Ishikawa (cell line): Measurements from ENCODE around the gene ADPRM.

ENCODE experiments used
- CEBPB ChIP-seq: IDR thresholded peaks from 2 replicates; pipeline ENCODE4 v1.6.1; 2012
- CREB1 ChIP-seq: IDR thresholded peaks from 2 replicates; pipeline ENCODE4 v1.6.1; 2012; ENCODE audit warnings: low read depth
- EGR1 ChIP-seq: IDR thresholded peaks from 2 replicates; pipeline ENCODE4 v1.6.1; 2012
- EP300 ChIP-seq: IDR thresholded peaks from 2 replicates; pipeline ENCODE4 v1.6.1; 2012; ENCODE audit warnings: borderline replicate concordance
- FOXM1 ChIP-seq: IDR thresholded peaks from 2 replicates; pipeline ENCODE4 v1.6.1; 2012; ENCODE audit warnings: low read depth, borderline replicate concordance
- NFIC ChIP-seq: IDR thresholded peaks from 2 replicates; pipeline ENCODE4 v1.6.1; 2012
- RAD21 ChIP-seq: IDR thresholded peaks from 2 replicates; pipeline ENCODE4 v1.6.1; 2012; ENCODE audit warnings: low read depth
- TAF1 ChIP-seq: IDR thresholded peaks from 2 replicates; pipeline ENCODE4 v1.6.1; 2012; ENCODE audit warnings: low read depth, mild to moderate bottlenecking
- TCF12 ChIP-seq: IDR thresholded peaks from 2 replicates; pipeline ENCODE4 v1.6.1; 2012; ENCODE audit warnings: low read depth
- TEAD4 ChIP-seq: IDR thresholded peaks from 2 replicates; pipeline ENCODE4 v1.6.1; 2012
- YY1 ChIP-seq: IDR thresholded peaks from 2 replicates; pipeline ENCODE4 v1.6.1; 2012; ENCODE audit warnings: low read depth
- ZBTB7A ChIP-seq: IDR thresholded peaks from 2 replicates; pipeline ENCODE4 v1.6.1; 2012; ENCODE audit warnings: low read depth
- TF ChIP-seq, protein P1 (sequence below): IDR thresholded peaks from 2 replicates; pipeline ENCODE4 v1.6.1; 2012
- TF ChIP-seq, protein P2 (sequence below): IDR thresholded peaks from 2 replicates; pipeline ENCODE4 v1.6.1; 2012; ENCODE audit warnings: low read depth, mild to moderate bottlenecking
- TF ChIP-seq, protein P3 (sequence below): IDR thresholded peaks from 2 replicates; pipeline ENCODE4 v1.6.1; 2012

The ADPRM gene

DNA sequence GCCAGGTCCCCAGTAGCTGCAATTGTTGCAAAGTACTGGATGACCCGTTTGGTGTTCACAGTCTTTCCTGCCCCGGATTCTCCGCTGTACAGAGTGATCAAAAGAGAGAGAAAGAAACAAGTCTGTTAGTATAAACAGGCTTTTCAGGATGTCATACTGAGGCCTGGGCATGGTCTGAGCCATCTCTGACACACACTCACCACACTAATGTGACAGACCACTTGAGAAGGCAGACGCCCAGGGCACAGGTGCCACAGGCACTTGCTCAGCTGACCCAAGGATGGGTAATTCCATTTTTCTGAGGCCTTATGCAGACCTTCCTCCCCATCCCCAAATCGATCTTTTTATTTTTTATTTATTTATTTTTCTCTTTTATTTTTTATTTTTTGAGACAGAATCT, 47.8 kb upstream of the ADPRM start:
- TF ChIP-seq, protein P1, sequence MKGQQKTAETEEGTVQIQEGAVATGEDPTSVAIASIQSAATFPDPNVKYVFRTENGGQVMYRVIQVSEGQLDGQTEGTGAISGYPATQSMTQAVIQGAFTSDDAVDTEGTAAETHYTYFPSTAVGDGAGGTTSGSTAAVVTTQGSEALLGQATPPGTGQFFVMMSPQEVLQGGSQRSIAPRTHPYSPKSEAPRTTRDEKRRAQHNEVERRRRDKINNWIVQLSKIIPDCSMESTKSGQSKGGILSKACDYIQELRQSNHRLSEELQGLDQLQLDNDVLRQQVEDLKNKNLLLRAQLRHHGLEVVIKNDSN: no peak
- TF ChIP-seq EP300: no peak
- no peak for TF ChIP-seq CEBPB
- no peak for TF ChIP-seq TCF12
- TF ChIP-seq TEAD4: no peak
- no peak for TF ChIP-seq TAF1
- no peak for TF ChIP-seq CREB1
- TF ChIP-seq, protein P2, sequence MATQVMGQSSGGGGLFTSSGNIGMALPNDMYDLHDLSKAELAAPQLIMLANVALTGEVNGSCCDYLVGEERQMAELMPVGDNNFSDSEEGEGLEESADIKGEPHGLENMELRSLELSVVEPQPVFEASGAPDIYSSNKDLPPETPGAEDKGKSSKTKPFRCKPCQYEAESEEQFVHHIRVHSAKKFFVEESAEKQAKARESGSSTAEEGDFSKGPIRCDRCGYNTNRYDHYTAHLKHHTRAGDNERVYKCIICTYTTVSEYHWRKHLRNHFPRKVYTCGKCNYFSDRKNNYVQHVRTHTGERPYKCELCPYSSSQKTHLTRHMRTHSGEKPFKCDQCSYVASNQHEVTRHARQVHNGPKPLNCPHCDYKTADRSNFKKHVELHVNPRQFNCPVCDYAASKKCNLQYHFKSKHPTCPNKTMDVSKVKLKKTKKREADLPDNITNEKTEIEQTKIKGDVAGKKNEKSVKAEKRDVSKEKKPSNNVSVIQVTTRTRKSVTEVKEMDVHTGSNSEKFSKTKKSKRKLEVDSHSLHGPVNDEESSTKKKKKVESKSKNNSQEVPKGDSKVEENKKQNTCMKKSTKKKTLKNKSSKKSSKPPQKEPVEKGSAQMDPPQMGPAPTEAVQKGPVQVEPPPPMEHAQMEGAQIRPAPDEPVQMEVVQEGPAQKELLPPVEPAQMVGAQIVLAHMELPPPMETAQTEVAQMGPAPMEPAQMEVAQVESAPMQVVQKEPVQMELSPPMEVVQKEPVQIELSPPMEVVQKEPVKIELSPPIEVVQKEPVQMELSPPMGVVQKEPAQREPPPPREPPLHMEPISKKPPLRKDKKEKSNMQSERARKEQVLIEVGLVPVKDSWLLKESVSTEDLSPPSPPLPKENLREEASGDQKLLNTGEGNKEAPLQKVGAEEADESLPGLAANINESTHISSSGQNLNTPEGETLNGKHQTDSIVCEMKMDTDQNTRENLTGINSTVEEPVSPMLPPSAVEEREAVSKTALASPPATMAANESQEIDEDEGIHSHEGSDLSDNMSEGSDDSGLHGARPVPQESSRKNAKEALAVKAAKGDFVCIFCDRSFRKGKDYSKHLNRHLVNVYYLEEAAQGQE: no peak
- no peak for TF ChIP-seq EGR1
- TF ChIP-seq, protein P3, sequence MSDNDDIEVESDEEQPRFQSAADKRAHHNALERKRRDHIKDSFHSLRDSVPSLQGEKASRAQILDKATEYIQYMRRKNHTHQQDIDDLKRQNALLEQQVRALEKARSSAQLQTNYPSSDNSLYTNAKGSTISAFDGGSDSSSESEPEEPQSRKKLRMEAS: no peak
- TF ChIP-seq NFIC: no peak
- no peak for TF ChIP-seq ZBTB7A
- TF ChIP-seq FOXM1: no peak
- no peak for TF ChIP-seq RAD21
- no peak for TF ChIP-seq YY1

DNA sequence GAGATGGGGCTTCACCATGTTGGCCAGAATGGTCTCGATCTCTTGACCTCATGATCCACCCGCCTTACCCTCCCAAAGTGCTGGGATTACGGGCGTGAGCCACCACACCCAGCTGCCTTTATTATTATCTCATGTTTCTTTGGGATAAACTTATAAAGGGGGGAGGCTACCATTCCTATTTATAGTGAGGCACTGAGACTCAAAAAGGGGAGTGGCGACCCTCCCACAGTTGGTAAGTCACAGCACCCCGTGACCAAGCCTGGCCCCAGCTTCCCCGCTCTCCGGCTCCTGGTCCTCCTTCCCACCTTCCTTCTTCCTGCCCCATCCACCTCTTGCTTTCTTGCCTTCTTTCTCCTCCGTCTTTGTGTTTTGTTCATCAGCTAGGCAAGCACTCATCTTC, 45.5 kb upstream of the ADPRM start:
- TF ChIP-seq TEAD4 (no peak), EGR1 (no peak), ZBTB7A (no peak), FOXM1 (no peak), RAD21 (no peak)

DNA sequence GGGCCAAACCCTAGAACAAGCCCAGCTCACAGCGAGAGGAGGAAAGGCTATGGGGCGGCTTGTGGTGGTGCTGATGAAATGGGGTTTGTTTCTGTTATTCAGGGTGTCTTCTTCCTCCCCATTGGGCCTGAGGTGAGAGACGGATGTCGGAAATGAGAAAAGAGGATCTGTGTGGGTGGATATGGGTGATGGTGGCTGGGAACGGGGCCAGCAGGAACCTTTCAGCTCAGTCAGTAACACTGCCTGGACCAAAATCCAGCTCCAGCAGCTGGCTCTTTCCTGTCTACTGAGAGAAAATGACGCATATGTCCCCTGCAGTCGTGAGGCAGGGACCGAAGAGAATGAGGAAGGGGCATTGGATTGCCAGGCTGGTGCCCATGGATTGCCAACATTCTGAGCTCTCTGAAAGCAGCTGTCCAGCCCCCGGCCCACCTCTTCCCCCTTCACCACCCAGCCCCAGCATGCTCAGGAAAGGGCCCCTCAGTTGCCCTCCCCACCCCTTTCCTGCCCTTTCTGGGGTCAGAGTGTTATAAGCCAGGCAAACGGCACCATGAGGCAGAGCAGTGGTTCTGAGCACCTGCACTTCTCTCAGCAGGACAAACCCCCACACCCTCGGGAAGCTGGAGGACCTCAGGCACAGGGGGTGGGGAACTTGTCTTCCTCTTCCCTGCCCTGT, 44.3 kb upstream of the ADPRM start:
- TF ChIP-seq, protein P1: no peak
- TF ChIP-seq, protein P2: no peak
- TF ChIP-seq CREB1: no peak
- TF ChIP-seq, protein P3: no peak
- no peak for TF ChIP-seq EGR1
- TF ChIP-seq YY1: no peak
- no peak for TF ChIP-seq TCF12
- TF ChIP-seq CEBPB: no peak
- no peak for TF ChIP-seq RAD21
- TF ChIP-seq TEAD4: no peak
- no peak for TF ChIP-seq NFIC

DNA sequence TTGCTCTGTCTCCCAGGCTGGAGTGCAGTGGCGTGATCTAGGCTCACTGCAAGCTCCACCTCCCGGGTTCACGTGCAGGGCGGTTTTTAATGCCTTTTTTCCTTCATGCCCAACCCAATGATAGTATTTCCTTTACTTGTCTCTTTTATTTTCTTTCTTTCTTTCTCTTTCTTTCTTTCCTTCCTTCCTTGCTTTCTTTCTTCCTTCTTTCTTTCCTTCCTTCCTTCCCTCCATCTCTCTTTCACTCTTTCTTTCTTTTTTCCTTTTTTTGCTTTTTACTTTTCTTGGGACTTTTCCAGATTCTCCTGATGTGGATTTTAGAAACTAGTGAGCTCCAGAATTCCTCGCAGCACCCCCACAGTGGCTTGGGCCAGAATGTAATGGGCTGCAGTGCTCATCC, 43.4 kb upstream of the ADPRM start:
- TF ChIP-seq NFIC: no peak
- no peak for TF ChIP-seq ZBTB7A
- no peak for TF ChIP-seq YY1
- no peak for TF ChIP-seq EGR1
- TF ChIP-seq TCF12: no peak
- TF ChIP-seq, protein P1: no peak
- no peak for TF ChIP-seq CEBPB
- no peak for TF ChIP-seq TAF1
- no peak for TF ChIP-seq RAD21
- TF ChIP-seq, protein P3: no peak
- TF ChIP-seq TEAD4: no peak
- TF ChIP-seq EP300: no peak
- no peak for TF ChIP-seq CREB1
- TF ChIP-seq, protein P2: no peak
- TF ChIP-seq FOXM1: no peak
